Activated gamma-delta T cell treated with anti-CD3 and anti-CD28 coated beads, Interleukin-2, amount 50 U/mL, for 16 hours (primary cell): Measurements from ENCODE around the gene PATE3.

Source experiments
- DNase-seq: peaks from one replicate; pipeline ENCODE4 v3.0.0-alpha.2; 2020; ENCODE audit warnings: low read depth

Gene PATE3, protein sequence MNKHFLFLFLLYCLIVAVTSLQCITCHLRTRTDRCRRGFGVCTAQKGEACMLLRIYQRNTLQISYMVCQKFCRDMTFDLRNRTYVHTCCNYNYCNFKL

DNA sequence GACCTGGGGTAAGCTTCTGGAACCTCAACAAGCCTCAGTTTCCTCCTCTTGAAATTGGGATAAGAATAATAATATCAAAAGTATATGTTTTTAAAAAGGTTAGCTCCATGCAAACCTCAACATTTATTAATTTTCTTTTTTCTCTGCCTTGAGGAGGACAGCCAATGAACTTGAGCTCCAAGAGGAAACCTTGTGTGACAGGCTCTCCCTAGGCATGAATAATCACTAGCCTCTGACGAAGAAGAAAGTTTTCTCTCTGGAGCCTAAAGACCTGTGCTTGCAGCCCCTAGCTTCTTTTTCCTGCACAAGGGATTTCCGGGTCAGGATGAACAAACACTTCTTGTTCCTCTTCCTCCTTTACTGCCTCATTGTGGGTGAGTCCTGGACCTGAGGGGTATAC lies at the start of gene PATE3:
PATE3 (plus strand) TSS at position 301 of the 400 bp plus-strand sequence; CDS start at position 326, 25 bp downstream.
- no peak for DNase-seq

DNA sequence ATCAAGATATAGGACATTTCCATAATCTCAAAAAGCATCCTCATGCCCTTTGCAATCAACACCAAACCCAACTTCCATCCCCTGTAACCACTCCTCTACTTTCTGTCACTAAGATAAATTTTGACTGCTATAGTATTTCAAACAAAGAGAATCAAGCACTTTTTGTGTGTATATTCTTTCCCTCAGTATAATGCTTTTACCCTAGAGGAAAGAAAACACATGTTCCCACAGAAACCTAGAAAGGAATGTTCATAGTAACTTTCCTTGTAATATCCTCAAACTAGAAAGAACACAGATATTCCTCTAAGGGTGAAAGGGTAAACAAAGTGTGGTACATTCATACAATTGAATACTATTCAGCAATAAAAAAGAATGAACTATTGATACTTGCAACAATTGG lies 47.3 kb upstream of the PATE3 start:
- DNase-seq, result no peak

DNA sequence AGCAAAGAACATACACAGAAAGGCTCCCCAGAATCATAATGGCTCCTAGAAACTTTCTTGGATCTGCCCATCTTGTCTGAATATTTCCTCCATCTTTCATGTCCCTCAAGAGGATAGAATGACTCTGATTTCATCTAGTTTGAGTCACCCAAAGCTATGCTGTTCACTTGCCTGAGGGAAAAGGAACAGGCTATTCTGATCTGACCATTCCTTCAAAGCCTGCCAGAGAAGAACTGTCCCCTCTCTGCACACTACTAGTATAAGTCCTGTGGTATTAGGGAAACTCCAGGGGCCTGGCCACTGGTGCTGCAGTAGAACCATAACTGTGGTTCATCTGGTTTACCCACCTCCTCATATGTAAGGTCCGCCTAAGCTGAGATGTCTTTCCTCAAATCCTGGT lies 44.2 kb upstream of the PATE3 start:
- no peak for DNase-seq

DNA sequence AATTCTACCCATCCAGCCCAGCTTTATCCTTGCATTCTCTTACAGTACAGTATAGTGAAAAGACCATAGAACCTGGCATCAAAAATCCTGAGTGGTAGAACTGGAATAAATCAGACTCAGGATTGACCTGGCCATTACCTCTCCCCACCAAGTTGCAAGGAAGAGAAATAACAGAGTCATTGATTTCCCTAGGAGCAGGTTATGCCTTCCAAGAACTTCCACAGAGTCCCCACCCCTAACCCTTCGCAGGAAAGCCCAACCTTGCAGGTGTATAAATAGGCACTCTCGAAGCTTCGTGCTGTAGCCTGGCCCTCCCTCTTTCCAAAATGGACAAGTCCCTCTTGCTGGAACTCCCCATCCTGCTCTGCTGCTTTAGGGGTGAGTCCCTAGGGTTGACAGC lies 41.9 kb upstream of the PATE3 start, which contains the start of gene PATE1:
PATE1 (plus strand) TSS at position 301 of the 400 bp plus-strand sequence; CDS start at position 327, 26 bp downstream.
- DNase-seq, result no peak

DNA sequence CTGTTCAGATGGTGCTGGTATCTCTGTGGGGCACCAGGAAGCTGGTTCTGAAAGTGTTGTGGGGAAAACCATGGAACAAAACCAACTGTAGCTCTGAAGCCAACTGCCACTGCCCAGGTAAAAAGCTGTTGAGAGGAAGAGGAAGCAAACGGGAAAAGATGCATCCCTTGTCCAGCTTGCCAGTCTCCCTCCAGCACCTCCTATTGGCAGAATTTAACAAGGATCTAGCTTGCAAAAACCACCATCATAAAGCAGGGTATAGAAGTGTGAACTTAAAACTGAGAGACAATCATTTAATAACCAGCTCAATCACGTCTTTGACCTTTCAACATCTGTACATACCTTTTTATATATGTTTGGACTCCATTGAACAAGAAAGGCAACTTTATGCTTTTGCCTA lies 37.3 kb upstream of the PATE3 start:
- DNase-seq, result no peak

DNA sequence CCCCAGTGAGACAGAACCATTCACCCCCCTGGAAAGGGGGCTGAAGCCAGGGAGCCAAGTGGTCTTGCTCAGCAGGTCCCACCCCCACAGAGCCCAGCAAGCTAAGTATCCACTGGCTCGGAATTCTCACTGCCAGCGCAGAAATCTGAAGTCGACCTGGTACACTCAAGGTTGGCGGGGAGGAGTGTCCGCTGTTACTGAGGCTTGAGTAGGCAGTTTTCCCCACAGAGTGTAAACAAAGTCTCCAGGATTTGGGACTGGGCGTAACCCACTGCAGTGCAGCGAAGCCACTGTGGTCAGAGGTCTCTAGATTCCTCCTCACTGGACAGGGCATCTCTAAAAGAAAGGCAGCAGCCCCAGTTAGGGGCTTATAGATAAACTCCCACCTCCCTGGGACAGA lies 31.9 kb upstream of the PATE3 start:
- DNase-seq, result no peak

DNA sequence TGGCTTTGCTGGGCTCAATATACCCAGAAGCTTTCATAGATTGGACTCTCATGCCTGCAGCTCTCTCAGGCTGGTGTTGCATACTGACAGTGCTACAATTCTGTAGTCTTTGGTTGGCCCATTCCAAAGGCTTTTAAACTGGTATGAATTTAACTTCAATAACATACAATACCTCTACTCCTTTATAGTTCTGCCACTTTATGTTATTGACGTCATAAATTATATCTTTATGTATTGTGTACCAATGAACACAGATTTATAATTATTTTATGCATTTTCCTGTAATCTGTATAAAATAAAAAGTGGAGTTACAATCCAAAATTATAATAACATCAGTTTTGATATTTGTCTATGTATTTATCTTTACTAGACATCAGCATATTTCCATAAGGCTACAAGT lies 25.5 kb upstream of the PATE3 start:
- DNase-seq, result no peak

DNA sequence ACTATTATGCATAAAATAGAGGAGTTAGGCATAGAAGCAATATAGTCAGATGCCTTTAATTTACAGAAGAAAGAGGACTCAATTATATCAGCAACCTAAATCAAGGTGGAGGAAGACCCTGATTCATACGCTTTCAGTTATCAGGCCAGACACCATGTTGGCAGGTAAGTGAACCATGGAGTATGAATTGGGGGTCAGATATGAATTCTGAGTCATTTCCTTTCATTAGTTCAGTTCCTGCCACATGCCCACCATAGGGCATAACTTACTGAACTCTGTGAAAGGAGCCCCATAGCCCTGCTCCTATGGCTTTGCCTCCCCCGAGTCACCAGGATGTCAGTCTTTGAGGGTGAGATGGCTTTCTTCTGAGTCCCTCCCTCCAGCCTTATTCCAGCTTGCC lies 24.4 kb upstream of the PATE3 start:
- no peak for DNase-seq

DNA sequence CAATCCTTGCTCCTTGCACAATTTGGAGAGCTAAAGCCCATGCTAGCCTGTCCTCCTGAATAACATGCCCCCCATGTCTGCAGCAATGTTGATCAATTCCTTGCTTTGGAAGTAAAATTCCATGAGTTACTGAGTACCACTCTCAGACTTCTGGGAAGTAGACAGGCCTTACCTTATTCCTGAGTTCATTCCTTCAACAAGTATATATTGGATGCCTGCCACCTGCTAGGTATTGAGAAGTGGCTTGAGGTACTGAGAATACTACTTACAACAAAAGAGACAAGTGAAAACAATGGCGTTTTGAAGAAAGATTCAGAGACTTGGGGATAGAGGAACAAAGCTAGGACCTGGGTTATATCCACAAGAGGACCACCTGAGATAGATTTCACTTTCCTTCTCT lies 21.7 kb upstream of the PATE3 start:
- no peak for DNase-seq

DNA sequence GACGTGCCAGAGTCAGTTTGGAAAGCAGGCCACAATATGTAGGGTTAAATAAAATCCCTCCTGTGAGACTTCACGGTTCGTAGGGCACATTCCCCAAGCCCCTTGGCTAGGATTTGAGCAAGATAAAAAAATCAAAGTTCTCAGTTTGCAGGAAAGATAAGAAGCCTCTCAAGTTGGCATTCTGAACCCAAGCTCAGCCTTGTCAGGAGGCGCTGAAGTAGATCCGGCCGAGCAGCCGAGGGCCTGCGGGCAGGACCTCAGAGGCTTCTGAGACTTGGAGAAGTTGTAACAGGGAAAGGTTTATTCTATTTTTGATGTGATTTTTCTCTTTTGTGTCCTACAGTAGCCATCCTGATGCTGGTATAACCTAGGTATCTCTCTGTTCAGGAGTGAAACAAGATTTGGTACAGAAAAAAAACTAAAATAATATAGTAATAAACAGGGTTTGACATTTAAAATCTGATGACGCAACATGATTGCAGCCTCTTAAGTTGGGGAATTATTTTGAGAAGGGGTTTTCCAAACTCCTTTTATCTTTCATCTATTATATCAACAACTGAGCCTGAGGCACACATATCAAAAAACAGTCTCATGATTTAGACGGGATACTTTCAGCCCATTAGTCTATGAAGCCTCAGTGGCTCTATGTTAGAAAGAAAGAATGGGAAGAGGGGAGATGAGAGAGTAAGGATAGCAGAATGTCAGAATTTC lies 19.4 kb upstream of the PATE3 start:
- DNase-seq, result no peak

DNA sequence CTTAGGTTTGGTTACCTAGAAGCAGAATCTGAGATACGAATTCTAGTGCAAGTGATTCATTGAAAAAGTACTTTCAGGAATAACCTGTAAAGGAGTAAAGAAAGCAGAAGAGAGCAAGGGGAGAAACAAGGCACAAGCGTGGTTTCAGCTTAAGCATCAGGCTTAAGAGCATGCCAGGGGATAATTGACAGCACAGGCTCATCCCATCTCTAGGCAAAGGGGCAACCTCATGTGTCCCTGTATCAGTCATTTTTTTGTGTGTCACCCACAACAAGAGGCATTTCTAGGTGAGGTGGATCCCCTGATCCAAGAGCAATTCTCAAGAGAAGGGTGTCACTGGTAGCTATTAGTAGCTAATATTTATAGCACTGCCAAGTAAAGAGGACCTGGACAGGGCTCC lies 17.3 kb upstream of the PATE3 start:
- no peak for DNase-seq

DNA sequence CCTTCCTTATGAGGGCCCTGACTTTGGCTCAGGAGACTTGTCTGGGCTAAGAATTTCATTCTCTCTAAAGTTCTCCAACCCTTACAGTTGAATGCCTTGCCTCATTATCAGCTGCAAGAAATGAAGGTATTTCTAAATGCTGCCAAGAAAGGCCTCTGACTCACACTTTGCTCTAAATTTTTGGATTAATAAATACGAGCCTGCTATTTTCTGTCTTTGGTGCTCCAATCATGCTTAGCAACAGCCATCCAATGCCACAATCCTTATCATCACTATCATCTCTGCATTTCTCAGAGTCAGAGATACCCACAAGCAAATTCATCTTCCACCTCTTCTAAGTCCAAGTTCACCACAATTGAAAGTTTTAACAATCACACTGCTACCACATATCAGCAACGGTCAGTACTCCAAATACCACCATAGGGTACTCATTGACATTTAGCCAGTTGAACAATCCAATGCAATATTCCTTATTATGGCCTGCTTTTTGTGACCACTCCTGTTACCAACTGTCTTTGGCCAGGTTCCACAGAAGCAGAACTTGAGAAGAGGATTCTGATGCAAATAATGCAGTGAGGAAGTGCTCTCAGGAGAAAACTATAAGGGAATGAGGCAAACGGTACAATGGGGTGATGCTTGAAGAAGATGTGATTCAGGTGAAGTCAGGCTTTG lies 15.0 kb upstream of the PATE3 start:
- no peak for DNase-seq

DNA sequence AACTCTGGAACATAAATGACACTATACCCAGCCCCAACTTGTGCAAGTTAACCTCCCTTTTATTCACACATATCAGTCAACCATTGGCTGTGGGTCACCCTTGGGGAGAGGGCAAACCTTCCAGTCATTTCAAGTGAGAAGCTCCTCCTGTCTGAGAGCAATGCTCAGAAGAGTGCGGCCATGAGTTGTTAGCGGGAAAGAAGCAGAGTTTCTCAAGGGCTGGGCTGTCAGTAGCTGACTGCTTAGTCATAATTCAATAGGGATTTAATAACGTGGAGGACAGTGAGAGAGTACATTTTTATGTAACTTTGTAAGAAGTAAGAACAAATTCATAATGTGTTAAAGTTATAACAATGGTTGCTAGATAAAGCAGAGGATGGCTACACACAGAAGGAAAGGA lies 14.4 kb upstream of the PATE3 start:
- no peak for DNase-seq

DNA sequence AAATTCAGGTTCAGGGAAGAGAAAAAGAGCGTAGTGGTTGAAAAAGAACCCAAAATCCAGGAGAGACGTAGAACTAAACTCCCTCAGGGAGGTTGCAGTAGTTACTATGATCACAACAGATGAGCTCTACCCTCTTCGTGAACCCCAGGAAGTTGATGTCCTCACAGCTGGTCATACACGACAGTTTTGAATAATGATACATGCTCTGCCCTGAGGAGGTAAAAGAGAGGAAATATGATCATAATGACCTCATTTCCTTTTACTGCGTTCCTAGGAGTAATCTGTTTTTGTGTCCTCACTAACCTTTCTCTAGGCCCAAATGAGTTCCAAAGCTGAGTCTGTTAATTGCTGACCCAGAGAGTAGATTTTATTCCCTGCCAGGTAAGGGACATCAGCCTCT lies 10.6 kb upstream of the PATE3 start:
- no peak for DNase-seq

DNA sequence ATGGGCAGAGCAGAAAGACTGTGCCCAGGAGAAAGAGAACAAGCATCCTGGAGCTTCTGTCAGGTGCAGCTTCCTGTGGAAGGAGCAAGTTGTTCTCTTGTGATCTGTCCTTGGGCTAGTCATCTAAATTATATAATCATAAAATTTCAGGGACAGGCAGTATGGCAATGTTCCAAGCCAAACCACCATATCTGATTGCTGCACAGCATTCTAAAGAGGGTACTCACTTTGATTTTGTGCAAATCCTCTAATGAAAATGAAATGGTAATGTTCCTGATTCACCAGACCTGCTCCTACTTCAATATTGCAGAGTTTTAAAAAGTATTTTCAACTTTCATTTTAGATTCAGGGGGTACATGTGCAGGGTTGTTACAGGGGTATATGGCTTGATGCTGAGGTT lies 9.2 kb upstream of the PATE3 start, which contains the start of gene PATE2:
PATE2 (minus strand) TSS at position 101 of the 400 bp plus-strand sequence; CDS start at position 46, 55 bp downstream.
- no peak for DNase-seq

DNA sequence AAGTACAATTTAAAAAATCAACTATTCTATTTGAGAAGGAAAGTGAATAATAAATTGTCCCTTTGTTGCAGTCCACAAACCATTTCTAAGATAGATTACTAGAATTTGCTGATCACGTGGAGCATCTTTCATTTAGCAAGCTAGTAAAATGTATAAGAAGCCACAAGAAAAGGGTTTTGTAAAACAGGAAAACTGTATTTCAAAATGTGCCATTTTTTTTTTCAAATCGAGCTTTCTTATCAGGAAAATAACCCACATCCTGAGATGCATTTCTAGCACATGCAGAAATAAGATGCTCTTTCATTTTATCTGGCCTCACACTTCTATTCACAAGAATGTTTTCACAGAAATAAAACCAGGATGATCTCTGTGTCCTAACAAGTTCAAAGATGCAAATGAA lies 3.2 kb upstream of the PATE3 start:
- no peak for DNase-seq

DNA sequence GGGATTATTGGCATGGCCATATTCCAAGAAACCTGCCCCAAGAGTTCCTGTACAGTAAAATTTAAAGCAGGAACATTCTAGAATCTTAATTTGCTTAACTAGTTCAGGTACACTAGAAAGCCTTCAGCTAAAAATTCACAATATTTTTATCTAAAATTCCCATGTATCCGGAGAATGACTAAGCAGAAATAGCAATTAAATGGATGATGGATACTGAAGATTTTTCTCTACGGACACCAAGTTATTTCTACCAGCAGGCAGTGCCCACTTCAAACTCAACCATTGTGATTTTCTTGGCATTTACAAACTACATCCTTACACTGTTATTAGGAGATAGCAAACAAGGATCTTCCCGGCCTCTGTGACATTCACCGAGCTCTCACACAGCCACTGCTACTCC lies 2.9 kb downstream of the PATE3 start:
- DNase-seq, result no peak

DNA sequence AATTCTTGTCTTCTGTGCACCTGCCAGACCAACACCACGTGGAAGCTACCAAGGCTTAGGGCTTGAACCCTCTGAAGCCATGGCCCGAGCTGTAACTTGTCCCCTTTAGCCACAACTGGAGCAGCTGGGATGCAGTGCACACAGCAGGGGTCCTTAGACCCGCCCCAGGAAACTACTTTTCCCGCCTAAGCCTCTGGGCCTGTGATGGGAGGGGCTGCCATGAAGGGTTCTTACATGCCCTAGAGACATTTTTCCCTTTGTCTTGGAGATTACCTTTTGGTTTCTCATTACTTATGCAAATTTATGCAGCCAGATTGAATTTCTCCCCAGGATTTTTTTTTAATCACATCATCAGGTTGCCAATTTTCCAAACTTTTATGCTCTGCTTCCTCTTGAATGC lies 9.7 kb downstream of the PATE3 start:
- DNase-seq, result no peak

DNA sequence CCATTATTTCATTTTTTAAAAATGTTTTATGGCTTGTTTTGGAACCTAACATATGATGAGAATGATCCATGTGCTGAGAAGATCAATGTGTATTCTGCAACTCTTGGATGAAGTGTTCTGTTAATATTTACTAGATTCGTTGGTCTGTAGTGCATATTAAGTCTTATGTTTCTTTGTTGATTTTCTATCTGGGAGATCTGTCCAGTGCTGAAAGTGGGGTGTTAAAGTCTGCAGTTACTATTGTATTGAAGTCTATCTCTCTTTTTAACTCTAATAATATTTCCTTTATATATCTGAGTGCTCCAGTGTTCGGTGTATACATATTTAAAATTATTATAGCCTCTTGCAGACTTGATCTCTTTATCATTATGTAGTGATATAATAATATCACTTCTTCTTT lies 11.9 kb downstream of the PATE3 start:
- no peak for DNase-seq

DNA sequence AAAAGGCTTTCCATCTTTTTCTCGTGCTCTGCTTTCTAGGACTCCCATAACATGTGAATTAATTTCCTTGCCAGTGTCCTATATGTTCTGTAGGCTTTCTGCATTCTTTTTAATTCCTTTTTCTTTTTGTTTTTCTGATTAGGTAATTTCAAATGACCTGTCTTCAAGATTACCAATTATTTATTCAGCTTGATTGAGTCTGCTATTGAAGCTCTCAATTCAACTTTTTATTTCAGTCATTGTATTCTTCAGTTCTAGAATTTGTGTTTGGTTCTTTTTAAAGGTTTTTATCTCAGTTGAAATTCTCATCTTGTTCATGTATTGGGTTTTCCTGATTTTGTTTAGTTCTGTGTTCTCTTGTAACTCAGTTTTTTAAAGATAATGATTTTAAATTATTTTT lies 14.5 kb downstream of the PATE3 start:
- no peak for DNase-seq

DNA sequence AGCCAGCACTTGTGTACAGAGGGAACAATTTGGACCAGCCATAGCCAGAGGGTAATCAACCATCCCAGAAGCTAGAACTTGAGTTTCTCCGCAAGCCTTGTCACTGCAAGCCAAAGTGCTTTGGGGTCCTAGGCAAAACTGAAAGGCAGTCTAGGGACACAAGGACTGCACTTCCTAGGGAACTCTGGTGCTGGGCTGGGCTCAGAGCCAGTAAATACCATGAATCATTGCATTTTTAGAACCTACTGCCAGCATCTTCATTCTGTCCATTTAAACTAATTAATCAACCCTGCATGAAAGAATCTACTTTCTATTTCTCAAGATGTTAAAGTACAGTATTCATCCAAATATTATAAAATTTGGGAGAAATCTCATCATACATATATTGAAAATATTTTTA lies 20.0 kb downstream of the PATE3 start:
- no peak for DNase-seq

DNA sequence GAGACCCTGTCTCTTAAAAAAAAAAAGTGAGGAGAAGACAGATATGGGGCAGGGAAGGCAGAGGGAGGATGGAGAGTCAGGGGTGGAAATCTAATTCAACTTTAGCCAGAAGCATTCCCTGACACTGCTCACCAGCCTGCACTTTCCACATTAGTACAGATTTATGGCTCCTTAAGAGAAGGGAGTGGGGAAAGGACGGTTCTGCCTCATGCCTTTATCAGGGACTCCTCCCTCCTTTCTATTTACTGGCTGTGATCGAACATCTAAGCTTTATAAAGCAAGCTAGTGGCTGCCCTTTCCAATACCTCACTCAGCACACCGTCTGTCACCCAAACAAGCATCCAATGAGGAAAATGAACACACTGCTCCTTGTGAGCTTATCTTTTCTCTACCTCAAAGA lies 45.1 kb downstream of the PATE3 start, which contains the start of gene PATE4:
PATE4 (plus strand) TSS at position 301 of the 400 bp plus-strand sequence; CDS start at position 345, 44 bp downstream.
- no peak for DNase-seq

DNA sequence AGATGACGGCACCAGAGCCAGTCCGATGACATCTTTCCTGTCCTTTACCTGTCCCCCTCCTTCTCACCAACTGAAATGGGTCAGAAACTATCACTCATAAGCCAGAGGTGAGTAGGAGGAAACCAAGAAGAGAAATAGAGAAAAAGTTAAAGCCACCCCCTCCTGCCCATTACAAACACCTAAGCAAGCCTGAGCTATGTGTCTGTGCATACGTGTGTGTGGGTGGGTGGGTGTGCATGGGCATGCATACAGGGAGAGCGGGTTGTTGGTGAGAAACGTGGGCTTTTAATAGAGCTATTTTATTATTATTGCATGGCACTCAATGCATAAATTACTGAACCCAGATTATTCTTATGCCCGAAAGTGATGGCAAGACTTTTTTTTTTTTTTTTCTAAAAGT lies 47.8 kb downstream of the PATE3 start:
- DNase-seq, result no peak
